Glomerular visceral epithelial cell (primary cell): Measurements from ENCODE around the gene NFIX.

Experiments
- DNase-seq: peaks from one replicate; pipeline ENCODE4 v3.0.0-alpha.2; 2016; ENCODE audit errors: extremely low spot score

NFIX gene

DNA sequence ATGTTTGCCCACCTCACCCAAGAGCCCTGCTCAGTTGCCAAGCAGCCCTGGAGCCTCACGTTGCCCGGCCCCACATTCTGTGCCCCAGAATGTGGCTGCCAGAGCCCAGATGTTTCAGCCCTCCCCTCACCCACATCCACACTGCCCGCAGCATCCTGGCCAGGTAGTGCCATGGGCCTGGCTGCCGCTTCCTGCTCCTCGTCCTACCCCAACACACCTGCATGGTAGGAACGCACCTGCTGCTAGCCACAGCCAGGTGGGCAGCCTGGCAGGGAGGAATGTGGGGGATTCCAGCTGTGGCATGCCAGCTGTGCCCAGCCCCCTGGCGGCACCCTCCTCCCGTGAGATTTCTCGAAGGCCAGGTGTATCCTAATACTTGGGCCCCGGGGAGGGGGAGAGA is 7.5 kb upstream of the NFIX start:
- DNase-seq, result no peak

DNA sequence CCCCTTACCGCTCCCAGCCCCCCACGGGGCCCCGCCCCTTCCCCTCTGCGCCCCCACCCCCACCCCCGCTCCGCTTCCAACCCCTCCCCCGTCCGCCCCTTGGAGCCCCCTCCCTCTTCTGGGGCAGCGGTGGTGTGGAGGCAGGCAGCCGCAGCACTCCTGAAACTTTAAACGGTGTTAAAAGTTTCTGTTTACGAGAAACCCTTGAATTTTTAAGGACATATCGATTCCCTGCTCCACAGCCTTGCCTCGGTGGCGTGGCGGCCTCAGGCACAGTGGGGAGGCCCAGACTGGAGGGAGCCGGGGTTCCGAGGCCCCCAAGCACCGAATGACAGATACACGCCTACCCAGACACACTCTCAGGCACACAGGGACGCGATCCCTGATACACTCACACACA is 4.8 kb upstream of the NFIX start:
- no peak for DNase-seq

- no peak for DNase-seq
These were observed 4.4 kb upstream of the NFIX start for GRCh38 chr19:12990853-12991252.

- DNase-seq, result no peak
These were observed 4.0 kb upstream of the NFIX start for GRCh38 chr19:12991296-12991695.

GRCh38 chr19:12992729-12993128 is 2.5 kb upstream of the NFIX start:
- no peak for DNase-seq

DNA sequence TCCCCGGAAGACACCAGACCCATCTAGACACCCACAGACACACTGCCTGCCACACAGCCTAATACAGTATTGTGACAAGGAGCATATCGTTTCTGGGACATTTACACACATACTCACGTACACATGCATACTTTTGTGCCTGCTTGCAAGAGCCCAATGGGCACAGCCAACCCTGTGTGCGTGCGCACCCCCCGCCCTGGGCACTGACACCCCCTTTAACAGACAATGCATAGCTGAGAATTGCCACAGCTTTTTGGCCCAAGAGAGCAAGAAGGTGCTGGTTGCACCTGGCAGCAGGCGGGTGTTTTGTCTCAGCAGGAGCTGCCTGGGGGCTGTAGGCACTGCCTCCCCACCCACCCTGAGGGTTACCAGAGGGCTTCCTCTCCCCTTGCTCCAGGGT is 1.7 kb upstream of the NFIX start:
- no peak for DNase-seq

DNA sequence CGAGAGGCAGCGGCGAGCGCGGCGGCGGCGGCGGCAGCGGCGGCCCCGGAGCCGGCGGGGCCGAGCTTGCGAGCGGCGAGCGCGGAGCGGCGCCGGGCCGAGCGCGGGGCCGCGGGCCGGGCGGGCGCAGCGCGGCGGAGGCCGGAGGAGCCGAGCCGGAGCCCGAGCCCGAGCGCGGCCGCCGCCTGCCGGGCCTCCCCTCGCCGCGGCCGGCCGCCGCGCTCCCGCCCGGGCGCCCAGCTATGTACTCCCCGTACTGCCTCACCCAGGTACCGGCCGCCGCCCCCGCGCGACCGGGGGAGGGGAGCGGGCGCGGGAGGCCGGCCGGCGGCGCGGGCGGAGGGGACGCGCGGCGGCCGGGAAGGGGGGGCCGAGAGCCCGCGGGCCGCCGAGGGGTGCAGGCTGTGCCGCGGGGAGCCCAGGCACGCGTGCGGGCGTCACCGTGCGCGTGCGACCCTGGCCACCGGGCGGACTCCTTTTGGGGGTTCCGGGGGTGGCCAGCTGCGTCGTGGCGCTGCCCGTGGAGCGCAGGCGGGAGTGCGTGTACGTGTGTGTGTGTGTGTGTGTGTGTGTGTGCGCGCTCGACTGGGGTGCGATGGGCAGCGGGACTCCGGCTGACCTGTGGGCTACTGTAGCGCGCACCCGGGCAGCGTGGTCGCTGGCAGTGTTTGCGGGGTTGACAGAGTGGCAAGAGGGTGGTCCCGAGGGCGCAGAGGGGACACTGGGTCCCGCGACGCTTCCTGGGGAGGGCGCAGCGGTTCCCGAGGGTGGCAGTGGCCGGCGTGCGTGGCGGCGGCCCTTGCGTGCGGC is 526 bp downstream of the NFIX start:
- peak; percentile 44 for DNase-seq

- DNase-seq, result peak; percentile 37
These were observed 1.3 kb downstream of the NFIX start for GRCh38 chr19:12996406-12997094.

DNA sequence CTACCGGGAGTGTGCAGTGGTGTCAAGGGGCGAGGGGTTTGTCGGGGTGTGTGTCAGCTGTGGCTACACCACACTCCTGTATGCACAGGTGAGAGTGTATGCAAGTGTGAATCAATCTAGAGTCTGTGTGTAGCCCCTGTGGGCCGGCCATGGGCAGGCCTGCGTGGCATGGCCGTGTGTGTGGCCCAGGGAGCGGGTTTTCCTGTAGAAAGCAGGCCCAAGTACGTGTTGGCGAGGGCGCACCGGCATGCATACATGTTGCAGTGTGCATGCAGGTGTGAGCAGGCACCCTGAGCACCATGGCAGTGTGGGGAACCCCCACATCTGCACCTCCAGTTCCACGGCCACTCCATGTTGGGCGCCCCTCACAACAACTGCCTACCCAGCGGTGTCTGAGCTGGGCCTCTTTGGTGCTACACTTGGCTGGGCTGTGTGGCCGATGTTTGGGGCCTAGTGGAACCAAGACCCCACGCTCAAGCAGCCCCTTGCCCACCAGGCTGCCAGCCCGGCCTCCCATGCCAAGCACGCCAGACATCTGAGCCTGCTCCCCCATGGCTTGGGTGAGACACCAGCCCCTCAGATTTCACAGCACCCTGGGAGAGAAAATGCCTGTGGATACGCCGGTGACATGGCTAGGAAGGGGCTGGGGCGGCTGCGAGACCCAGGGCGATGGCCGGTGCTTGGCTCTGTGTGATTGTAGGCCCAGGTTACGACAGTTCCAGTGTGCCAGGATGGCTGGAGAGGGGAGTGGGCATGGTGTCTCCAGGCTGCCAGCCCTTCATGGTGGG is 2.1 kb downstream of the NFIX start:
- no peak for DNase-seq

DNA sequence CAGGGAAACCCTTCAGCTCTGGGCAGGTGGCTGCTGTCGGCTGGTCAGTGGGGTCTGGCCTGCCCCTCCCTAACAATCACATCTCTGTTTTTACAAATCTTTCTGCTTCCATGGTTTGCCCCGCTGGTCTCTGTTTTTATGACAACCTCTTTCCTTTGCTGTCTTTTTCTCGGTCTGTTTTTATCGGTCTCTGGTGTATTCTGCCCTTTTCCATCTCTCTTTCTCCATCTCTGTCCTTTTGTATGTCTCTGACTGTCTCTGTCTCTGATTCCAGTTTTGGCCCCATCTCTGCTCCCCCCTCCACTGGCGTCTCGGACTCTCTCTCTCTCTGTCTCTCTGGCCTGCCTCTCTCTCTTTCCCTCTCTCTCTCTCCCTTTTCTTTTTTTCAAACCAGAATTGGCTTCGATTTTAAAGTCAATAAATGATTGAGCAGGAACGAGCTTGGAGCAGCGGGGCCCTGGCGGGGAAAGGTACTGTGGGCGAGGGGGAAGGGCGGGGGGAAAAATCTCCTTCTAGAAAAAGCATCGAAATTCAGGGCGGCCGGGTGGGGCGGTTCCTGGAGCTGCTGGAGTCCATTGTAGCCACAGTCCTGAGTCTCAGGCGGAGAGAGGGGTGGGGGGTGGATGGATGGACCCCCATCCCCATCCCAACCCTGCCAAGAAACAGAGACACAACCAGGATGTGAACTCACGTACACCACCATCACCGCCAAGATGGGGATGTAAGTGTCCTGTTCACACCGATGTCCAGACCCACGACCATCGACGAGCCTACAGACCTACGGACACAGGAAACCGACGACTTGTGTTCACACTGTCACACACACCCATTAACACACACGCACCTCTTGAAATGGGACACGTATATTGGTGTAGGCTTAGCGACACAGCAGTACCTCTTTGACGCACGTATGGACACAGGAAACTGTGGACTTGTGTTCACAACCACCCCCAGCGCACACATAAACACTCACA is 3.0 kb downstream of the NFIX start:
- no peak for DNase-seq

GRCh38 chr19:13001166-13001501 is 5.9 kb downstream of the NFIX start:
- DNase-seq, result no peak

DNA sequence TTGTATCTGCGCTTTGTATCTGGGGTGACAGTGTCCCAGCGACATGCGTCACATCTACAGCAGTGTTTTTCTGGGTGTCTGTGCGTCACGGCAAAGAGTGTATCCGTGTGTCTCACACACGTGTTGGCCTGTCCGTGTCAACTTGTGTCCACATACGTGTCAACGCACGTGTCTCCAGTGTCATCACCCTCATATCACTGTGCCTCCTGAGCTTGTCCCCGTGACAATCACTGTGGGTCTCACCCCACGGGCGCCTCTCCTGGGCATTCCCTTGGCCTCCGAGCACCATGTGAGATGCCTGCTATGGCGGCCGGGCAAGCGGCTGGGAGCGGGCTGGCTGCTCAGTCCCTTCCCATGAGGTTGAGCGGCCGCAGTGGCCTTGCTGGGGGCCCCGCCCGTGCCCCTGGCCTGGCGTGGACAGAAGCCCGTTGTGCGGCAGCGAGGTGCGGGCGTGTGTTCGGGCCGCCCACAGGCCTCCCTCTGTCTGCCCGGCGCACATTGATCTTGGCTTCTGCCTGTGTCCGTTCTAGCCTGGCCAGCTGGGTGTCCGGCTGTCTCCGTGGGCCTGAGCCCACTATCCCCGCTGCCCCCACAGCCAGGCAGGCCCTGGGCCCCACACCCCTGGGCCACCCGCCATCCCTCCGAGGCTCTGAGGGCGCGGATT is 6.4 kb downstream of the NFIX start:
- DNase-seq, result no peak

GRCh38 chr19:13002166-13002898 is 7.1 kb downstream of the NFIX start:
- DNase-seq, result no peak

DNA sequence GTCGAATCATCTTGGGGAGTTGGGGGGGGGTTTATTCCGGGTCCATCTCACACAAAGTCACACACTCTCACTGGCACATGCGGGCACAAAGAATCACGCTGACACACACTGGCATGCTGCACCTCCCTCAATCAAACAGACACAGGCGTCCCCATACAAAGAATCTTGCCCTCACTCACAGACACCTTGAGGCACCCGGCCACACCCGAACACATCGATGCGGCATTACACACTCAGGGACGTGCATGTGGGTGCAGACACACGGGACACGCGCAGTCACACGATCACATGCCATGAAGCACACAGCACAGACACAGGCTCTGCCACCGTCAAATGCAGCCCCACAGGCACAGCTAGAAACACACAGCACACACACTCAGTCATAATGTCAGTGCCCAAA is 7.8 kb downstream of the NFIX start:
- no peak for DNase-seq

DNA sequence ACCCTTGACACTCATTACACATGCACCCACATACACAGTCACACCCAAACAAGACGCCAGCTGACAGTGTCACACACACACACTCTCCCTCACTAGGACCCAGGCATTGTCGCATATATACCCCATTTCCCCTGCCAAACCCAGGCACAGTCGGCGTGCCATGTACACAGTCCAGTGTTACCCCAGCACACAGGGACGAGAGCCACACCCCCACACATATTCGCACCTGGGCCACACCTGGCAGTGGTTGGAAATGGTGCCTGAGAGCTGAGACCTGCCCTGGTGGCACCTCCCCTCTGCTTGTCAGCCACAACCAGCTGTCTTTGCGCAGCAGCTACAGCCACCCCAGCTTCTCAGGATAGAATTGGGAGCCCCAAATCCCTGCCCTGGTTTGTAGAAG is 9.0 kb downstream of the NFIX start:
- no peak for DNase-seq

DNA sequence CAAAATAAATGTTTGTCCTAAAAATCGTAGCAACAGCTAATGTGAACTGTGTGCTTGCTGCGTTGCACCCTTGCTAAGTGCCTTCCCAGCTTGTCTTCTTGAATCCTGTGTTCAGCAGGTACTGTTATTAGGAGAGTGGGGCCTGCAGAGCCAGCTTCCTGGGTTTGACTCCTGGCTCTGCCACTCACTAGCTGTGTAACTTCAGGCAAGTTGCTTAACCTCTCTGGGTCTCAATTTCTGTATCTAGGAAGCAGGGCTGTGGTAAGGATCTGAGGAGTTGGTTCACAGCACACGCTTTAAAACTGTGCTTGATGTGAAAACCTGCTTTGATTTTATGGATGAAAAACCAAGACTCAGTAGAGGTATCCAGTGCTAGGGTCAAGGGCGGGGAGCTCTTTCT is 10.0 kb downstream of the NFIX start:
- DNase-seq, result no peak

DNA sequence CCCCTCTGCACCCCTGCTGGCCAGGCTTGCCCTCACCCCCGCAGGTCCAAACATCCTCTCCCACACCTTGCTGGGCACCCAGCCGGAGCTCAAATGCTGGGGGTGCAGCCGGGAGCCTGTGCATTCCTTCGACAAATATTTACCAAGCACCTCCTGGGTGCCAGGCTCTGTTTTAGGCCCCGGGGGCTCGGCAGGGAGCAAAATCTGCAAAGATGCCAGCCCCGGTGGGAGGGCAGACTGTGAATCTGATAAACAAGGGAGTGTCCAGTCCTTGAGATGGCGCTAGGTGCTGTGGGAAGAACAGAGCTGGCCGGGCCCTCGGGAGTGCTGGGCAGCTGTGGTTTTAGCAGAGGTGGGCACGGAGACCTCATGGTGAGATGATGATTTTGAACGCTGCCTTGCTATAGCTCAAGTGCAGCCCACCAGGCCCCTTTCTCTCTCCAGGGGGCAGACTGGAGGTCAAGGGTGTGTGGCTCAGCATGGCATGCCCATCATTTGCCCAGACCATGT is 10.6 kb downstream of the NFIX start:
- DNase-seq, result no peak

DNA sequence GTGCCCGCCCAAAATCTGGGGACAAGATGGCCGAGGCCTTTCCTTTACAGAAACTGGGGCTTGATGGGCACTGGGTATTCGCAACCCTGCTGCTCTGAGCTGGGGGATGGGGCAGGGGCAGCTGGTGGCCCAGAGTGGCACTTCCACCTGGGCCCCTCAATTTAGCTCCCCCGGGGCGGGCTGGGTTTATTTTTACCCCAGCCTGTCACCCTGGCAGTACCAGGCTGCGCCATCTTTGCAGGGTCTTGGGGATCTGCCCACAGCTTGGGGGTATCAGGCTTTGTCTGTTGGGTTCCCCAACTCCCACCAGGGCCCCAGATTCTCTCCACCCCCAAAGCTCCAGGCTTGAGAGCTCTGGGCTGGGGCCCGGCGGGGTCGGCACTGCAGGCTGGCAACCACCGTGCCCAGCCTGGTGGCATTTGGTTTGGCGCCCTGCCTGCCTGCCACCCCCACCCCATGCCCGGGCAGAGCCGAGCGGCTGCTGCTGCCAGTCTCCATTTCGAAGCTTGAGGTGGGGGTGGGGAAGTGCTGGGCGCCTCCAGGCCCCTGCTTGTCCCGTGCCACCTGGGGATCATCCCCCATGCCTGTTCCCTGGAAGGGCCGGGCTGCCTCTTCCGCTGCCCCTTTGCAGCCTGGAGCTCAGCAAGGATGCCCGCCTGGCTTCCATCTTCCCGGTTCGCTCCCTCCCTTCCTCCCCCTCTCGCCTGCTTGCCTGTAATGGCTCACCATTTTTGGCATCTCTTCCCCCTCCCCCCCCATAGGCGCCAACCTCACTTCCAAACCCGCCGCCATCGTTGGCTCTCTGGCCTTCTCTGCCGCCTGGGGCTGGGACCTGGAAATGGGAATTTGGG is 11.4 kb downstream of the NFIX start:
- no peak for DNase-seq
